Transverse colon (tissue), 4 donors: Measurements from ENCODE around the gene PHOX2A.

Experiments
- CTCF ChIP-seq, 5 experiments: fragments of 200-600 bp in 3 of 5; fragments of 450-650 bp in 2 of 5; sonication (generic) in 3 of 5; IDR thresholded peaks; 1 replicate in 2 of 5; 2 replicates in 3 of 5; pipeline ENCODE4 v1.5.1; 2016 to 2017; ENCODE audit warnings: antibody characterized with exemption in 5 of 5, inconsistent platforms in 3 of 5, mild to moderate bottlenecking in 2 of 5, moderate library complexity in 1 of 5
- EP300 ChIP-seq: sonication (generic); formaldehyde crosslinking; IDR thresholded peaks from one replicate; pipeline ENCODE4 v1.6.1; 2017; ENCODE audit warnings: antibody characterized with exemption, low read depth
- POLR2A ChIP-seq: fragments of 450-650 bp; IDR thresholded peaks from one replicate; pipeline ENCODE4 v1.6.1; 2016; ENCODE audit warnings: antibody characterized with exemption, mild to moderate bottlenecking, moderate library complexity
- POLR2AphosphoS5 ChIP-seq, 3 donors: sonication (generic); formaldehyde crosslinking; IDR thresholded peaks; one replicate each; pipeline ENCODE4 v1.6.1; 2016; ENCODE audit warnings: antibody characterized with exemption in 3 of 3

- no peak for TF ChIP-seq POLR2AphosphoS5 (IDR thresholded peaks at IDR 0.05)
- no peak for TF ChIP-seq CTCF (IDR thresholded peaks at IDR 0.05)
- TF ChIP-seq POLR2A, result no peak
- TF ChIP-seq EP300, result no peak
These were observed 14.5 kb downstream of the PHOX2A start for GRCh38 chr11:72229336-72229924.
